Measurements from ENCODE around the gene FIBIN.

- no peak for TF ChIP-seq POLR2A (IDR thresholded peaks at IDR 0.05; ENCODE audit: borderline replicate concordance, extremely low read depth, insufficient read depth, insufficient read length)
- no peak for TF ChIP-seq CTCF (IDR thresholded peaks at IDR 0.05 in 2 of 3, conservative IDR thresholded peaks at IDR 0.05 in 1 of 3; ENCODE audit: borderline replicate concordance in 1 of 3, insufficient read depth in 1 of 3, low read depth in 2 of 3, low read length in 2 of 3)
- TF ChIP-seq EGR1 (IDR thresholded peaks at IDR 0.05; ENCODE audit: low read depth) = no peak
These were observed 15.1 kb downstream of the FIBIN start for GRCh38 chr11:27008811-27009535.
